ENCODE data around the gene TLCD3B.

- TF ChIP-seq CTCF (IDR thresholded peaks at IDR 0.05; ENCODE audit: low read depth, low read length, poor library complexity, severe bottlenecking) (no peak), EZH2phosphoT487 (IDR thresholded peaks at IDR 0.05; ENCODE audit: borderline replicate concordance, low read length) (no peak)
Observed at GRCh38 chr16:29995911-29996765, 34.9 kb downstream of the TLCD3B start, which contains the start of gene INO80E.
